ENCODE results near the gene PCBP4. TPM values are rescaled to one million over a fixed set of nuclear protein-coding genes. Genes with fewer than 3 reads are reported as not detected.
"Not testable (repeated sequence)": the region's sequence is repeated elsewhere in the genome, so short reads cannot be mapped to it uniquely, and the experiment has no call there.

Gene PCBP4
- total RNA-seq, 1 donor from 2014 or later: 144 TPM

DNA sequence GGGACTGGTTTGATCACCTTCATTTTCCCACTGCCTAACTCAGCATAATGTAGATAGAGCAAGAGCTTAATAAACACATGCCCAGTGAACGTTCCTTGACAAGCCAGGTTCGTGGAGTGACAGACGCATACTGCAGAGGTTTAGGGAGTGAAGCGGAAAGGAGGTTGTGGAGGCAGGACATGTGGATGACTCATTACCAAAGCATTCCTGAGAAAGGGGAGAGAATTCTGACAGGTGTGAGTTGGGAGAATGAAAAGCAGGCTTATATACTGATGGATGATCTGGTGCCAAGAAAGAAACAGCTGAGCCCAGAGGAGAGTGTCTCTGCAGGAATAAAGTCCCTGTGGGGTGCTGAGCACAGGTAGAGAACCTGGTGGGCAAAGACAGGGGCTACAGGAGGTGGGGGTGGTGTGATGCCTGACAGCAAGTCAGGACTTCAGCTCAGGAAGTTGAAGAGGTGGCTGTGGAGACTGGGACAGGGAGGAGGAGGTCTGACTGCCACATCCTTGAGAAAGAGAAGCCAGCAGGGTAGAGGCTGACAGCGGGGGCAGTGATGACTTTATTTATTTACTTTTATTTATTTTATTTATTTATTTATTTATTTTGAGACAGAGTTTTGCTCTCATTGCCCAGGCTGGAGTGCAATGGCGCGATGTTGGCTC is 30.8 kb upstream of the PCBP4 start:
- H3K36me3 ChIP-seq (ENCODE audit: control insufficient read depth, insufficient read depth, low read length): peaks cover 2% of the 10 kb centered on the region
- no peak overlapping the region for H3K4me3 ChIP-seq (ENCODE audit: low read depth, low read length)
- H3K27me3 ChIP-seq (ENCODE audit: control insufficient read depth, insufficient read depth, low read length): no peaks in the 10 kb centered on the region
- TF ChIP-seq CTCF (IDR thresholded peaks at IDR 0.05; ENCODE audit: insufficient read depth, low read length, poor library complexity, severe bottlenecking): no peak
- no peak for DNase-seq (ENCODE audit: low read depth)

DNA sequence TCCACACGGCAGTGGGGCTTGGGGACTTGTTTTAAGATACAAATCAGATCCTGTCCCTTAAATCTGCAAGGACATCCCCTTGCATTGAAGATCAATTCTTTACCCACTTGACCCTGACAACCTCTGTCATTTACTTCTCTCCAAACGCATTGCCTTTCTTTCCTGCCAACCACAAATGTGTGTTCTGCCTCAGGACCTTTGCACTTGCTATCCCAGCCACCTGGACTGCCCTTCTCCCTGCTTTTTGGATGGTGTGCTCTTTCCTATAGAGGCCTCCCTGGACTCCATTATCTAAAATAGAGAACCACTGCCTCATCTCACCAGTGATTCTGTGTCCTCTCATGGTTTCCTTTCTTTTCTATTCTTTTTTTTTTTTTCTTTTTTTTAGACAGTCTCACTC is 29.9 kb upstream of the PCBP4 start:
- H3K4me3 ChIP-seq (ENCODE audit: low read depth, low read length): no peak overlapping the region
- no peaks in the 10 kb centered on the region for H3K27me3 ChIP-seq (ENCODE audit: control insufficient read depth, insufficient read depth, low read length)
- H3K36me3 ChIP-seq (ENCODE audit: control insufficient read depth, insufficient read depth, low read length): peaks cover 2% of the 10 kb centered on the region
- TF ChIP-seq CTCF (IDR thresholded peaks at IDR 0.05; ENCODE audit: insufficient read depth, low read length, poor library complexity, severe bottlenecking): no peak
- DNase-seq (ENCODE audit: low read depth): no peak

DNA sequence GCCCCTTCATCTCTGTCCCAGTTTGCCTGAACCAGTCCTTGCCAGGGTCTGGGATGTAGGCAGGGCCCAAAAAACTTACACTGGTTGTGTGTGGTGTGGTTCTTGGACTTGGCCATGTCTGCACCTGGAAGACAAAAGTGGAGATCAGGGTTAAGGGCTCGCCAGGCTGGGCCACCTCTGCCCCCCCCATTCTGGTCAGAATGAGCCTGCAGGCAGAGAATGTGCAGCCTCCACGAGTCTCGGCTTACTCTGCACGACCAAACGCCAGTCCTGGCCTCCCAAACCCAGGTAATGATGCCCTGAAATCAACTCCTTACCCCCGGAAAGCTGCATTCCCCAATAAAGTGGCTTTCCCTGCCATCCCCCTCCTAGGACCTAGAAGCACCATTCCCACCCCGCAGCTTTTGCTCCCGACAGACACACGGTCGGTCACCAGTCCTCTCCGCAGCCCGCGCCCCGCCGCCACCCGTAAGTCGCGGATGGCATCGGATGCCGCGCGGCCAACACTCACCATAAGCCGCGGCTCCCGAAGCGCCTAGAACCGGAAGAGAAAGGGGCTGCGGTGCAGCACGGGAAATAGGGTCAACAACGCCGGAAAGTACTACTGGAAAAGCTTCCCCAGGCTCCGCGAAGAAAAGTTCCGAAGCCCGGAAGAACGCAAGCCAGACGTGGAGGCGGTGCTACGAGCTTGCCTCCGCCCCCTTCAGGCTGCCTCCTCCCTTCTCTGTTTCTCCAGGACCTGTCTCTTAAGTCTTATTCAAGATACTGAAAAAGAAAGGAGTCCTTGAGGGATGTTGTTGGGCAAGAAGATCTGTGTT is 28.3 kb upstream of the PCBP4 start, which contains the start of gene RPL29:
RPL29 (minus strand) TSS at position 550 of the 818 bp plus-strand sequence; CDS start at position 116, 434 bp downstream.
- H3K27me3 ChIP-seq (ENCODE audit: control insufficient read depth, insufficient read depth, low read length): no peaks in the 10 kb centered on the region
- peaks cover 4% of the 10 kb centered on the region for H3K36me3 ChIP-seq (ENCODE audit: control insufficient read depth, insufficient read depth, low read length)
- peak within 1 kb of the TSS; percentile 97 for H3K4me3 ChIP-seq (ENCODE audit: low read depth, low read length)
- peak; percentile 80 for DNase-seq (ENCODE audit: low read depth)
- TF ChIP-seq CTCF (IDR thresholded peaks at IDR 0.05; ENCODE audit: insufficient read depth, low read length, poor library complexity, severe bottlenecking): no peak

DNA sequence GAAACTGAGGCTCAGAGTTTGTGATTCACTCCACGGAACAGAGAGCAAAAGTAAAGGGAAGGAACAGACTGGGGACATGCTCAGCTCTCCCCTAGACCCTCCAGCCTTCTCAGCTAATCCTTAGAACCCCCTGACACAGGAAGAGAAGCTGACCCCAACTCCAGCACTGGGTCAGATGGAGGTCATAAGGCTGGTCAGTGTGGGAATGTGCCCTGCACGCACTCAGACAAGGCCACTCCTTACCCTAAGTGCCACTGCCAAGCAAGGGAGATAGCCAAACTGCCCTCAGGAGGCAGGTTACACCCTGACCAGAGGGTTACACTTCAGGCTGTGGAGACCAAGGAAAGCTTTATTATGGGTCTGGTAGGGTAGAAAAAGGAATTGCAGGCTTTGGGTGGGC is 27.3 kb upstream of the PCBP4 start:
- Histone ChIP-seq H3K4me3 (ENCODE audit: low read depth, low read length) (peak overlapping the region; percentile 97), H3K36me3 (ENCODE audit: control insufficient read depth, insufficient read depth, low read length) (peaks cover 4% of the 10 kb centered on the region), H3K27me3 (ENCODE audit: control insufficient read depth, insufficient read depth, low read length) (no peaks in the 10 kb centered on the region)
- DNase-seq (ENCODE audit: low read depth): no peak
- TF ChIP-seq CTCF (IDR thresholded peaks at IDR 0.05; ENCODE audit: insufficient read depth, low read length, poor library complexity, severe bottlenecking): no peak

- not testable (repeated sequence) for H3K27me3 ChIP-seq (ENCODE audit: control insufficient read depth, insufficient read depth, low read length); H3K36me3 ChIP-seq (ENCODE audit: control insufficient read depth, insufficient read depth, low read length); DNase-seq (ENCODE audit: low read depth); H3K4me3 ChIP-seq (ENCODE audit: low read depth, low read length)
Observed at GRCh38 chr3:51993657-51994056, 26.4 kb upstream of the PCBP4 start.

GRCh38 chr3:51992017-51992682 is 24.9 kb upstream of the PCBP4 start:
- TF ChIP-seq CTCF (IDR thresholded peaks at IDR 0.05; ENCODE audit: insufficient read depth, low read length, poor library complexity, severe bottlenecking): no peak
- Histone ChIP-seq H3K36me3 (ENCODE audit: control insufficient read depth, insufficient read depth, low read length) (peaks cover 4% of the 10 kb centered on the region), H3K4me3 (ENCODE audit: low read depth, low read length) (no peak overlapping the region), H3K27me3 (ENCODE audit: control insufficient read depth, insufficient read depth, low read length) (no peaks in the 10 kb centered on the region)
- DNase-seq (ENCODE audit: low read depth): no peak

GRCh38 chr3:51990501-51990971 is 23.3 kb upstream of the PCBP4 start:
- DNase-seq (ENCODE audit: low read depth); H3K36me3 ChIP-seq (ENCODE audit: control insufficient read depth, insufficient read depth, low read length): not testable (repeated sequence)

More at GRCh38 chr3:51990501-51990971, 23.3 kb upstream of the PCBP4 start:
- H3K4me3 ChIP-seq (ENCODE audit: low read depth, low read length); H3K27me3 ChIP-seq (ENCODE audit: control insufficient read depth, insufficient read depth, low read length): not testable (repeated sequence)

Measured in kidney epithelial cell (primary cell).